ENCODE results near the gene NEK10.

NEK10 gene

GRCh38 chr3:27165321-27165721 lies 203.9 kb downstream of the NEK10 start:
- no peak for DNase-seq

GRCh38 chr3:27160779-27161287 lies 208.3 kb downstream of the NEK10 start:
- DNase-seq, result no peak

GRCh38 chr3:27160146-27160545 lies 209.0 kb downstream of the NEK10 start:
- no peak for DNase-seq

GRCh38 chr3:27147215-27147614 lies 222.0 kb downstream of the NEK10 start:
- DNase-seq, result no peak

- DNase-seq, result no peak
Measured at GRCh38 chr3:27146786-27147185, 222.4 kb downstream of the NEK10 start.

- no peak for DNase-seq
Measured at GRCh38 chr3:27145719-27146118, 223.5 kb downstream of the NEK10 start.

- DNase-seq, result no peak
Measured at GRCh38 chr3:27141668-27142067, 227.5 kb downstream of the NEK10 start.

- no peak for DNase-seq
Measured at GRCh38 chr3:27138562-27138961, 230.6 kb downstream of the NEK10 start.

- no peak for DNase-seq
Measured at GRCh38 chr3:27138005-27138404, 231.2 kb downstream of the NEK10 start.

GRCh38 chr3:27134171-27134796 lies 234.9 kb downstream of the NEK10 start:
- DNase-seq, result peak; percentile 82

- no peak for DNase-seq
Measured at GRCh38 chr3:27133060-27133459, 236.1 kb downstream of the NEK10 start.

GRCh38 chr3:27130796-27131195 lies 238.4 kb downstream of the NEK10 start:
- no peak for DNase-seq

- no peak for DNase-seq
Measured at GRCh38 chr3:27127879-27128278, 241.3 kb downstream of the NEK10 start.

GRCh38 chr3:27127195-27127594 lies 242.0 kb downstream of the NEK10 start:
- DNase-seq, result no peak

GRCh38 chr3:27125821-27126501 lies 243.2 kb downstream of the NEK10 start:
- no peak for DNase-seq

GRCh38 chr3:27119639-27120038 lies 249.5 kb downstream of the NEK10 start:
- no peak for DNase-seq

- DNase-seq, result no peak
Measured at GRCh38 chr3:27115352-27115751, 253.8 kb downstream of the NEK10 start.

GRCh38 chr3:27114684-27115083 lies 254.5 kb downstream of the NEK10 start:
- DNase-seq, result no peak

- no peak for DNase-seq
Measured at GRCh38 chr3:27114129-27114528, 255.1 kb downstream of the NEK10 start.

- DNase-seq, result no peak
Measured at GRCh38 chr3:27110020-27110419, 259.2 kb downstream of the NEK10 start.

GRCh38 chr3:27108322-27108721 lies 260.9 kb downstream of the NEK10 start:
- DNase-seq, result no peak

- peak; percentile 77 for DNase-seq
Measured at GRCh38 chr3:27105904-27106303, 263.3 kb downstream of the NEK10 start.

- DNase-seq, result no peak
Measured at GRCh38 chr3:27097182-27097581, 272.0 kb downstream of the NEK10 start.

- no peak for DNase-seq
Measured at GRCh38 chr3:27095553-27096222, 273.5 kb downstream of the NEK10 start.

All from islet precursor cell (in vitro differentiated cells).